Activated CD4-positive, alpha-beta T cell treated with anti-CD3 and anti-CD28 coated beads for 24 hours (primary cell): ENCODE measurements around the gene MYO18B.

Experiments
- DNase-seq, 2 donors: peaks; one replicate each; pipeline ENCODE4 v3.0.0-alpha.2; 2020; ENCODE audit warnings: low read depth in 2 of 2

The MYO18B gene

GRCh38 chr22:25714070-25714469 is 27.9 kb upstream of the MYO18B start:
- DNase-seq: no peak

GRCh38 chr22:25714739-25715138 is 27.2 kb upstream of the MYO18B start:
- no peak for DNase-seq

- DNase-seq: no peak
Measured at GRCh38 chr22:25716637-25717036, 25.4 kb upstream of the MYO18B start.

DNA sequence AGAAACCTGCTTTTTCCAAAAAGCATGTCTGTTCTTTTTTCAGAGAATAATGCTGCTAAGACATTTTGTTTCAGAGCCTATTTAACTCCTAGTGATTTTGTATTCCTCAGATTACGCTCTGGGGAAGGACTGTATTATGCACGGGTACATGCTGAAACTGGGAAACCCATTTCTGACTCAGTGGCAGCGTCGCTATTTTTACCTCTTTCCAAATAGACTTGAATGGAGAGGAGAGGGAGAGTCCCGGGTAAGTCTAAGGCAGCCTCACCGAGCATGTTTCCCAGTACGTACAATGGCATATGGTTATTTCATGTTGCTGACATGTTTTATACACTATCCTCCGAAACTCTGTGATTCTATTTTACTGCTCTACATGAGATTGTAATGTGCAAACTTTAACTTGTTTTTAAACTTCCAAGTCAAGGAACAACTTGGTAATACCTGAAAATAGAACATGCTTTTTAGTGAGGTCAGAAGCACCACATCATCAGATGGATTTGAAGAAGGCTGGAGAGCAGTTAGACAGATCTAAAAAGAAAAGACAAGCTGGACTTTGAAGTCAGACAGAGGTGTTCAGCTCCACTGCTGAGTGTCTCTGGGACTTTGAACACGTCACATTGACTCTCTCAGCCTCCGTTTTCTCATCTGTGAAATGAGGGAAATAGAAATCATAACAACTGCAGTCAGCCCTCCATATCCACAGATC is 23.7 kb upstream of the MYO18B start:
- DNase-seq: no peak

GRCh38 chr22:25722223-25722622 is 19.8 kb upstream of the MYO18B start:
- no peak for DNase-seq

GRCh38 chr22:25722626-25723025 is 19.4 kb upstream of the MYO18B start:
- no peak for DNase-seq

GRCh38 chr22:25726241-25726640 is 15.7 kb upstream of the MYO18B start:
- no peak for DNase-seq

DNA sequence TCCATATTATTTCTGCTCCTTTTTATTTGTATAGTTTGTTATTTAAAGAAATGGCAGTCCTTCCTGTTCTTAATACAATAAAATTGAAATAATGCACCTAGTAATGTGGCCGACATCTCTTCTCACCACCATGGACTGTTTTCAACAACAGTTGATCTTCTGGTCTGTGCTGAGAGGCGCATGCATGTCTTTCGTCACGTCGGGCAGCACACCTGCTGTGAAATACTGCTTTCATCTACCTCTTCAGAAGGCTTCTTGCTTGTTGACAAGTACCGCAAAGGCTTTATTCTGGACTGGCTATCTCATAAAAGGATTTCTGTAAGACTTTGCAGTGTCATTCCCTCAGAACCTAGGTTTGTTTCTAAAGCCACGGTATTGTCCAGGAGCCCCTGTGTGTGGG is 13.9 kb upstream of the MYO18B start:
- DNase-seq: no peak

GRCh38 chr22:25729016-25729995 is 12.7 kb upstream of the MYO18B start:
- DNase-seq: no peak

GRCh38 chr22:25735650-25736049 is 6.3 kb upstream of the MYO18B start:
- DNase-seq: no peak

DNA sequence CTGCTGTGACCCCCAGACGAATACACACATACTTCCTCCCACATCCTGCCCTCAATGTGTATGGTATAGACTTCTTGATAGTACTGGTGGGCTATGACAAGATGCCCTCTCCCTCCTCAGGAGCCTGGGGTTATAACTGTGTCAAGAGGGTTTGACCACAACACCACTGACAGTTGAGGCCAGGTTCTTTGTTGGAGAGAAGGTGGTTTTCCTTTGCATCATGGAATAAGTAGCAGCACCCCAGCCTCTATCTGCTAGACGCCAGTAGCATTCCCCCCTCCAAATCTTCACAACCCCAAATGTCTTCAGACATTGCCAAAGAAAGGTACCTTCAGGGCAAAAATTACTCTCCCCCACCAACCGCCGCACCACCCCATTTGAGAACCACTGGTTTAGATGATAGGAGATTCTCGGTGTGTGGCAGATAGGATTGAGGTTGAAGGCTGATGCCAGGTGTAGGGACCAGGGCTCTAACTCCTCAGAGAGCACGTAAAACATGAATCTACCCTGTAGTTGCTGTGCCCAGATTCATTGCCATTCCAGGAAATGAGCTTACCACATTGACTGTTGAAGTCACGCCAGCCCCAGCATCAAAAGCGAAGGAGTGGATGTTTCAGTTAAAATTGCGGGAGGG is 5.5 kb upstream of the MYO18B start:
- no peak for DNase-seq

DNA sequence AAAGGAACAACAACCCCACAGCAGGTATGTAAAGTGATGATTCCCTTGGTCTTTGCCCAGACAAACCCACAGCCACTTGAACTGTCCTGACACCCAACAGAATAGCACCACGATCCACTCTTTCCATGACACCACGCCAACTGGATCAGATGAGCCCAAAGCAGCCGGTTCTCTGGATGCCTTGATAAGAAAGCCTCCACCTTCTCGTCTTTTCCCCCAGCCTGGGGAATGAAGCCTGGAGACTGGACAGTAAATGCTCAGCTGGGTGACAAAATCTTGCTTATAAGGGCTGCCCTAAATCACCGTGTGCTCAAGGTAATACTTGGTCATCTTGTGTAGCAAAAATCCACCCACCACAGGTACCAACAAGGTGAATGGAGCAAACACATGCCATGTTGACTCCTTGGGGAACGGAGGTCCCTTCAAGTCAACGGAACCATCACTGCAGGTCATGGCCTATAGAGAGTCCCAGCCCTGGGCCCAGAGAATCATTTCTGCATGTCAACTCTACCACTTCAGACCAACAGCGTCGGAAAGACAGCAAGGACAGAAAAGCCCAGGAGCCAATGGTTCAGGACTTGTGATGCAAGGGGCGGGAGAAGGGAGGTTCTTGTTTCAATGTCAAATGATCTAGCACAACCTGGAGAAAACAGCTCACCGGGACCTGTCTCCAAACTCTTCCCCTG is 2.2 kb upstream of the MYO18B start:
- no peak for DNase-seq

- no peak for DNase-seq
Measured at GRCh38 chr22:25742918-25743708, 1.1 kb downstream of the MYO18B start.

- no peak for DNase-seq
Measured at GRCh38 chr22:25744694-25745093, 2.7 kb downstream of the MYO18B start.

DNA sequence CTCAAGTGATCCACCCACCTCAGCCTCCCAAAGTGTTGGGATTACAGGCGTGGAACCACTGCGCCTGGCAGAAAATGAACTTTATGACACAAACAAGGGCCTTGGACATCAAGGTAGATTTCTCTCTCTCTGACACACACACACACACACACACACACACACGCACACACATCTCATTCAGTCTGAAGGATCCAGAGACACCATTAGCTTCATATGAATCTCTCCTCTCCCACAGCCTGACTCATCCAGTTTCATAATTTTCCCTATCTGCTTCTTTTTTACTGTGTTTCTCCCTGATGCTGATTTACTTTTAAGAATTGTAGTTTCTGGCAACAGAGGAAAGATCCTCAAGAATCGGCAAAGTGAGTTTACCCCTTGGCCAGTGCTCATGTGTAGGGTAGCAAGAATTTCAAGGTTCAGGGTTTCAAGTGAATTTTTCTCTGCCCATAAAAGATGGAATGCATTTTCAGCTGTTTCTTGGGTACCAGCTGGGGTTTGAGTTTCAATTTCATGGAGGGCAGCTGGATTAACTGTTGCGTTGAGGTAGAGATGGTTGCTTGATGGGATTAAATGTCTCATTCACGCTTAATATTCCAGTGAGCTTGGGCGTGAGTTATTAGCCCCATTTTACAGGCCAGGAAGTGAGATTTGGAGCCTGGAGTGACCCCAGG is 3.5 kb downstream of the MYO18B start:
- DNase-seq: no peak

DNA sequence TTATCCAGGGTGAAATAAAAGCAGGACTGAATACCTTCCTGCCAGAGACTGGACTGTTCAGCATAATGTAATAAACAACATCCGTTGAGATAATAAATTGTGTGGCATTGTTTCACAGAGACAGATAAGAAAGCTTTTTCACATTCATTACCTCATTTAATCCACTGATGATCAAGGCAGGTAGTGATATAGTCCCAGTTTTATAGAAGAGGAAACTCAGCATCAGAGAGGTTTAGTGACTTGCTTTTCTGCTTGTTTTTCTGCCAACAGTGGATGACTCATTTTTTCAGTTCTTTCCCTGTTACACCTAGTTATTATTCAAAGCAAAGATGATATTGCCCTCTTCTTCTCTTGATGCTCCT is 4.0 kb downstream of the MYO18B start:
- DNase-seq: no peak

- no peak for DNase-seq
Measured at GRCh38 chr22:25747245-25747944, 5.4 kb downstream of the MYO18B start.

DNA sequence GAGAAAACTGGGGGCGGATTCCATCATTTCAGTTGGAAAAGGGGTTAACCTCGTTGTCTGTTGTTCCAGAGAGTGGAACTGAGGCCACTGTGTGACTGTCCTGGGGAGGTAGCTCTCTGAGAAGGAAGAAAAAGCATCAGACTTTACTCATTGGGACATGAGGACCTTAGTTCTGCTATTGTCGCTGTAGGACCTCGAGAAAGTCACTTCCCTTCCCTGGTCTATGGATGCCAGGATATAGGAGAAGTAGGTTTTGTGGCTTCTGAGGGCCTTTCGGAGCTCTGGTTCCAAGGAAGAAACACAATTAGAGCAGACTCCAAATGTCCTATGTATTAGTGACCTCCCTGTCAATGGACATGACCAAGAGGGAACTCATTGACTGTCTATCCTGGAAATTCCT is 6.2 kb downstream of the MYO18B start:
- DNase-seq: no peak

- no peak for DNase-seq
Measured at GRCh38 chr22:25748704-25749103, 6.7 kb downstream of the MYO18B start.
